Heart left ventricle (tissue), 13 donors: ENCODE results near the gene NCKAP1.
"Not testable (repeated sequence)": the region's sequence is repeated elsewhere in the genome, so short reads cannot be mapped to it uniquely, and the experiment has no call there.

Experiments
- POLR2A ChIP-seq, 2 donors: fragments of 450-650 bp; IDR thresholded peaks; one replicate each; pipeline ENCODE4 v1.6.1; 2017; ENCODE audit warnings: antibody characterized with exemption in 2 of 2, mild to moderate bottlenecking in 2 of 2, moderate library complexity in 2 of 2
- TF ChIP-seq, protein P1 (sequence below), 12 donors: fragments of 200-600 bp; sonication (generic) in 4 of 12; IDR thresholded peaks; one replicate each; pipeline versions ENCODE4 v1.5.0 to v1.8.0; 2018 to 2022; ENCODE audit warnings: antibody characterized with exemption in 12 of 12, mild to moderate bottlenecking in 5 of 12
- donor health status: ischemic (EF 13 %, LVEDD 7.1; RV severe dilation, severe dysfunction).
- donor health status: DM: no; HTN: yes; CAD: no.
- donor health status: DM: no; HTN: no; CAD: no.
- donor health status: ischemic (EF 25% LVEDD 6.9; RV normal size, moderate dysfunction).
- donor health status: ischemic (EF 25% LVEDD 5.7; RV mildly dilated, moderate dysfunction).
- donor health status: ischemic (EF 35%, LVEDD 5.7; RV mildly dilated, moderate dysfunction).
- donor health status: nonischemic (EF 11% LVEDD 7.7; RV severe dilation, severe dysfunction).
- donor health status: DM: yes; HTN: yes; CAD: no.
- donor health status: PGD.
- donor health status: ischemic (EF 29% LVEDD 5.4; RV normal size, mild dysfunction).
- donor health status: nonischemic (EF 23%, LVEDD 6.1; RV moderate dilation, normal function).

DNA sequence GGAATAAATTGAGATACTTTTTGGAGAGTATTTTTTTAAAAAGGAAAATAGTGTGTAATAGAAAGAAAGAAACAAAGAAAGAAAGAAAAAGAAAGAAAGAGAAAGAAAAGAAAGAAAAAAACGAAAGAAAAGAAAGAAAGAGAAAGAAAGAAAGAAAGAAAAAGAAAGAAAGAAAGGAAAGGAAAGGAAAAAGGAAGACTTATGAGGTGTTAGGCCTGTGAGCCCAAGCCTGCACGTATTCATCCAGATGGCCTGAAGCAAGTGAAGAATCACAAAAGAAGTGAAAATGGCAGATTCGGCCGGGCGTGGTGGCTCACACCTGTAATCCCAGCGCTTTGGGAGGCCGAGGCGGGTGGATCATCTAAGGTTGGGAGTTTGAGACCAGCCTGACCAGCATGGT lies 5.3 kb upstream of the NCKAP1 start:
- TF ChIP-seq, protein P1, sequence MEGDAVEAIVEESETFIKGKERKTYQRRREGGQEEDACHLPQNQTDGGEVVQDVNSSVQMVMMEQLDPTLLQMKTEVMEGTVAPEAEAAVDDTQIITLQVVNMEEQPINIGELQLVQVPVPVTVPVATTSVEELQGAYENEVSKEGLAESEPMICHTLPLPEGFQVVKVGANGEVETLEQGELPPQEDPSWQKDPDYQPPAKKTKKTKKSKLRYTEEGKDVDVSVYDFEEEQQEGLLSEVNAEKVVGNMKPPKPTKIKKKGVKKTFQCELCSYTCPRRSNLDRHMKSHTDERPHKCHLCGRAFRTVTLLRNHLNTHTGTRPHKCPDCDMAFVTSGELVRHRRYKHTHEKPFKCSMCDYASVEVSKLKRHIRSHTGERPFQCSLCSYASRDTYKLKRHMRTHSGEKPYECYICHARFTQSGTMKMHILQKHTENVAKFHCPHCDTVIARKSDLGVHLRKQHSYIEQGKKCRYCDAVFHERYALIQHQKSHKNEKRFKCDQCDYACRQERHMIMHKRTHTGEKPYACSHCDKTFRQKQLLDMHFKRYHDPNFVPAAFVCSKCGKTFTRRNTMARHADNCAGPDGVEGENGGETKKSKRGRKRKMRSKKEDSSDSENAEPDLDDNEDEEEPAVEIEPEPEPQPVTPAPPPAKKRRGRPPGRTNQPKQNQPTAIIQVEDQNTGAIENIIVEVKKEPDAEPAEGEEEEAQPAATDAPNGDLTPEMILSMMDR (IDR thresholded peaks at IDR 0.05) = not testable (repeated sequence)
- TF ChIP-seq POLR2A (IDR thresholded peaks at IDR 0.05) = not testable (repeated sequence)
